ENCODE data around the gene CYB561A3.

GRCh38 chr11:61328351-61328750 is 33.3 kb downstream of the CYB561A3 start:
- TF ChIP-seq, protein P1, sequence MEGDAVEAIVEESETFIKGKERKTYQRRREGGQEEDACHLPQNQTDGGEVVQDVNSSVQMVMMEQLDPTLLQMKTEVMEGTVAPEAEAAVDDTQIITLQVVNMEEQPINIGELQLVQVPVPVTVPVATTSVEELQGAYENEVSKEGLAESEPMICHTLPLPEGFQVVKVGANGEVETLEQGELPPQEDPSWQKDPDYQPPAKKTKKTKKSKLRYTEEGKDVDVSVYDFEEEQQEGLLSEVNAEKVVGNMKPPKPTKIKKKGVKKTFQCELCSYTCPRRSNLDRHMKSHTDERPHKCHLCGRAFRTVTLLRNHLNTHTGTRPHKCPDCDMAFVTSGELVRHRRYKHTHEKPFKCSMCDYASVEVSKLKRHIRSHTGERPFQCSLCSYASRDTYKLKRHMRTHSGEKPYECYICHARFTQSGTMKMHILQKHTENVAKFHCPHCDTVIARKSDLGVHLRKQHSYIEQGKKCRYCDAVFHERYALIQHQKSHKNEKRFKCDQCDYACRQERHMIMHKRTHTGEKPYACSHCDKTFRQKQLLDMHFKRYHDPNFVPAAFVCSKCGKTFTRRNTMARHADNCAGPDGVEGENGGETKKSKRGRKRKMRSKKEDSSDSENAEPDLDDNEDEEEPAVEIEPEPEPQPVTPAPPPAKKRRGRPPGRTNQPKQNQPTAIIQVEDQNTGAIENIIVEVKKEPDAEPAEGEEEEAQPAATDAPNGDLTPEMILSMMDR (IDR thresholded peaks at IDR 0.05; ENCODE audit: low read depth, low read length), result no peak
- no peak for TF ChIP-seq POLR2A (IDR thresholded peaks at IDR 0.05; ENCODE audit: extremely low read depth, insufficient read length)
- no peak for TF ChIP-seq MYC (IDR thresholded peaks at IDR 0.05; ENCODE audit: low read depth, low read length)
- TF ChIP-seq, protein P2, sequence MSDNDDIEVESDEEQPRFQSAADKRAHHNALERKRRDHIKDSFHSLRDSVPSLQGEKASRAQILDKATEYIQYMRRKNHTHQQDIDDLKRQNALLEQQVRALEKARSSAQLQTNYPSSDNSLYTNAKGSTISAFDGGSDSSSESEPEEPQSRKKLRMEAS (IDR thresholded peaks at IDR 0.05; ENCODE audit: low read depth, low read length), result no peak
